HG03108 (cell line): ENCODE measurements around the gene FXYD1.

Source experiments
- ATAC-seq: cut with Tn5 transposase; IDR thresholded peaks from one replicate; pipeline ENCODE4 v1.9.1; 2021; ENCODE audit warnings: moderate library complexity; ENCODE audit not compliant: unreplicated experiment

Gene FXYD1

GRCh38 chr19:35160629-35161433, 22.2 kb downstream of the FXYD1 start:
- ATAC-seq: no peak

GRCh38 chr19:35161434-35161743, 22.8 kb downstream of the FXYD1 start:
- ATAC-seq: no peak

- ATAC-seq: no peak
These were observed 24.1 kb downstream of the FXYD1 start for GRCh38 chr19:35162471-35163326.

GRCh38 chr19:35164418-35164817, 25.8 kb downstream of the FXYD1 start:
- no peak for ATAC-seq

- ATAC-seq: no peak
These were observed 26.8 kb downstream of the FXYD1 start for GRCh38 chr19:35165200-35166058.

- ATAC-seq: no peak
These were observed 27.8 kb downstream of the FXYD1 start for GRCh38 chr19:35166100-35167063.

- ATAC-seq: no peak
These were observed 28.9 kb downstream of the FXYD1 start for GRCh38 chr19:35167251-35168119.

GRCh38 chr19:35168196-35168595, 29.6 kb downstream of the FXYD1 start:
- ATAC-seq: no peak

GRCh38 chr19:35169221-35169995, 30.8 kb downstream of the FXYD1 start:
- no peak for ATAC-seq

- no peak for ATAC-seq
These were observed 31.9 kb downstream of the FXYD1 start for GRCh38 chr19:35170359-35171061.

- no peak for ATAC-seq
These were observed 33.1 kb downstream of the FXYD1 start for GRCh38 chr19:35171730-35172129.

- ATAC-seq: no peak
These were observed 35.6 kb downstream of the FXYD1 start for GRCh38 chr19:35174226-35174625.

- ATAC-seq: no peak
These were observed 37.6 kb downstream of the FXYD1 start for GRCh38 chr19:35176181-35176570.

- no peak for ATAC-seq
These were observed 39.0 kb downstream of the FXYD1 start for GRCh38 chr19:35177377-35178274.

- ATAC-seq: no peak
These were observed 40.1 kb downstream of the FXYD1 start for GRCh38 chr19:35178701-35179100.

GRCh38 chr19:35179830-35180229, 41.2 kb downstream of the FXYD1 start:
- ATAC-seq: no peak

- ATAC-seq: no peak
These were observed 42.8 kb downstream of the FXYD1 start for GRCh38 chr19:35181387-35181786.
